CD4-positive, alpha-beta T cell treated with Interleukin-4 for 1 hour (primary cell): Measurements from ENCODE around the gene DDA1.

ENCODE experiments used
- DNase-seq, 2 donors: peaks; one replicate each; pipeline ENCODE4 v3.0.0-alpha.2; 2020 to 2022

The DDA1 gene

DNA sequence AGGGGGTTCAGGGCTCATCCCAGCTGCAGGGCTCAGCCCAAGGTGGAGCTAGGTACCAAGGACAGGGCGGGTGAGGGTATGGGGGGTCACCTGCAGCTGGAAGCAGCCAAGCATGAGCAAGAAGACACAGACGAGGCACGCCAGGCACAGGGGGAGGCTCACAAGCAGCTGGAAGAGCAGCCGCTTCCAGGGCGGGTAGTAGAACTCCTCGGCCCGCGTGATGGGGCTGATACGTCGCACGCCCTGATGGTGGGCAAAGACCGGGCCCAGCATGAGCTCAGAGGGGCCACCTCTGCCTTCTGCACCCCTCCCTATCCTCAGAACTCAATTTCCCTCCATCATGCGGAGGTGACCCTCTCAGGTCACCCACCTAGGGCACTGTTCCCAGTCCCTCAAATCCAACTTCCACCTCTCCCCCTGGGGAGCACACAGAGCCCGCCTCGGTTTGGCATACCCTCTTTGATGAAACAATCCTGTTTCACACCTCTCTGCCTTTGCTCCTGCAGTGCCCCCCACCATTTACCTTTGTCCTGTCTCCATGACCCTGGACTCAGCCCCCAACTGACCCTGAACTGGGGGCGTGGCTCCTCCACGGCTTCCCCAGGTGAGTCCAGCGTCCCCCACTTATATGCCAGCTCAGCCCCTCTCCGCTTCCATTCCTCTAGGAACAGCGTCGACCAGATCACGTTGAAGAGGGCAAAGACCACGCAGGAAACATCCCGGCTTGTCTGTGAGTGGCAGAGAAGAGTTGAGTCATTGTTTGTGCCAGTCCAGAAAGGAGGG lies 21.1 kb downstream of the DDA1 start:
- no peak for DNase-seq

DNA sequence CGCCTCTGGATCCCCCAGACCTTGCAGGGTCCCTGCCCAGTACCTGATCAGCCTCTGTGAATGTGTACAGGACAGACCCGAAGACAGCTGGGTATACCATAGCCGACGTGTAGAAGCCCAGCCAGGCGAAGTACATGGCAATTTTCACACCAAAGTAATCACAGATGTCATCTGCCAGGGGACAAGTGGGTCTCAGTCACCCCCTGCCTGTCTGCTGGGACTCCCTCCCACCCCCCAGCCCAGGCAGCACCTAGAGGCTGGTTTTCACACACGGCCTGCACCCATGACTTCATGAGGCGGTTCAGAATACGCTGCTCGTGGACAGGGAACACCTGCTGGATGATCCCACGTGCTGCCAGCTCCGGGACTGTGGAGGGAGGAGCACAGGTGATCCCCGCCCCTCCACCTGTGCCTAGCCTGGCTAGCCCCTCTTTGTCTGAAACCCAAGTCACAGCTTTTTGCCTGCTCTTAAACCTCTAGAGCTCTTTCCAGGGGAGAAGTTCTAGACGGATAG lies 21.7 kb downstream of the DDA1 start:
- no peak for DNase-seq

DNA sequence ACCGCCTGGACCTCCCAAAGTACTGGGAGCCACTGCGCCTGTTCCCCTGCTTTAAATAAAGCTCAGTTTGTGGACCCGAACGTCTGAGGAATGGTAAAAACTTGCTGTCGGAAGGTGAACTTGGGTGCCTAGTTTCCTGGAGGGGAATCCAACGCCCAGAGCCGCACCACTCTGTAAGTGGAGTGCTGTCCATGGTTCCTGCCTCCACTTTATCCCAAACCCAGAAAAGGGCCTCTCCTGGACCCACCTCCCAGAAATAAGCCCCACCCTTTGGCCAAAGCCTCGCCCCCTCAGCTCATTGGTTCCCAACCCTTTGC lies 23.0 kb downstream of the DDA1 start:
- DNase-seq: no peak

DNA sequence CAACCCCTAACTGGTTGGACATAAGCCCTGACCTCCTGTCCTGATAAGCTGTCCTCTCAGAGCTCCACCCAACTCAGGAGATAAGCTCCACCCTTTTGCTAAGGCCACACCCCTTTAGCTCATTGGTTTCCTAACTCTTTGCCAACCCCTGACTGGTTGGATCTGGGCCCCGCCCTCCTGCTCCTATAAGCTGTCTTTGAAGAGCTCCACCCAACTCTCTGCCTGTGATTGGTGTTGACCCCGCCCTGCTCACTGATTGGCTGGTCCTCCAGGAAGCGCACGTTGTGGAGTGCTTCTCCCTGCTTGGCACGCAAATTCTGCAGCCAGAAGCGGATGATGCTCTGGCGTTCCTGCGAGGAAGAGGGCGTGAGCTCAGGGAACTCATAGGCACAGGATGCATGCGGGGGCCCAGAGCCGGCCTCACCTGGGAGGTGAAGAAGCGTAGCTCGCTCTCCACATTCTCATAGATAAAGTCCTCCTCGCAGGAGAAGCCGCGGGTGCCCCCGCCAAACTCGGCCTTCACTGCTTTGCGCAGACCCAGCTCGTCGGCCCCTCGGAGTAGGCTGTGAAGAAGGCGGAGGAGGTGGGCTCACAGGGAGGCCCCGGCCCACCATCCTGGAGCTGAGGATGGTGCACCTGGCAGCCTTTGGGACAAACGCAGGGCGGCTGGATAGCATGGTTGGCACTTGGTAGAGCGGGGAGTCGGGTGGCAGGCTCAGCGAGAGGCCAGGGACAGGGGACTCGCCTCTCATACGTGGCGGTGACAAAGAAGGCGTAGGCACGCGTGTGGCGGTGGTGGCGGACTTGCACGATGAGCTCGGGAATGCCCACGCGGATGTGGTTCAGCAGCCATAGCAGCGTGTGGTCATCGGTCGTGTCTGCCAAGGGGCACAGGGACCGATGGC lies 23.6 kb downstream of the DDA1 start:
- DNase-seq: peak; percentile 55 to 63

DNA sequence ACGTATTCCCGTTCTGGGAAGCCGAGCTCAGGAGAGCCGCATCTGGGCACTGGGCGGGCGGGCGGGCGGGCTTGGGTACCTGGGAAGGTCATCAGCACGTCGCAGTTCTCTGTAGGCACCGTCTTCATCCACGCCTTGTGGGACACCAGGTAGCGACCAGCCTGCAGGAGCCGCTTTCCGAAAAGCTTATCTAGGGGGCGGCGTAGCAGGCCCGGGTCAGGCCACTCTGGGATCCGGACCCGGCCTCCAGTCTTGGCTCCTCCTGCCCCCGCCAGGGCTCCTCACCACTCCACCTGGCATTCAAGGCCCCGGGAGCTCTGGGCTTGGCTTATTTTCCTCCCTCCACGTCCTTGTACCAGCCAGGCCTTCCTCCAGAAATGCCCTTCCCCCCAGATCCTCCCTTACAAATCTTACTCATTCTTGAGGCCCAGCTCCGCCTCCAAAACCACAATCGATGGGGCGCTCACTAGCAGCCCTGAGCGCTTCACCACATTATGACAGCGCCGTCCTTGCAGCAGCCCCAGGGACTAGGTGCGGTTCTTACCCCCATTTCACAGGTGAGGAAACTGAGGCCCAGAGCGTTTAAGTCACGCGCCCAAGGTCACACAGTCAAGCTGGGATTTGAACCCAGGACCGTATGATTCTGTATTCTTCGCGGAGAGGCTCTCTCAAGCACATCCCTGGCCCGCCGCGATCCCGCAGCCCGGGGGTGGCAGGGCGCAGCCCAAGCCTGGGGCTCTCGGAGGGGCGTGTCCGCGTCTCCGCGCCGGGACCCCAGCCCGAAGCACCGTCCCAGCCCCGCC lies 24.4 kb downstream of the DDA1 start:
- DNase-seq: peak; percentile 72 to 75

DNA sequence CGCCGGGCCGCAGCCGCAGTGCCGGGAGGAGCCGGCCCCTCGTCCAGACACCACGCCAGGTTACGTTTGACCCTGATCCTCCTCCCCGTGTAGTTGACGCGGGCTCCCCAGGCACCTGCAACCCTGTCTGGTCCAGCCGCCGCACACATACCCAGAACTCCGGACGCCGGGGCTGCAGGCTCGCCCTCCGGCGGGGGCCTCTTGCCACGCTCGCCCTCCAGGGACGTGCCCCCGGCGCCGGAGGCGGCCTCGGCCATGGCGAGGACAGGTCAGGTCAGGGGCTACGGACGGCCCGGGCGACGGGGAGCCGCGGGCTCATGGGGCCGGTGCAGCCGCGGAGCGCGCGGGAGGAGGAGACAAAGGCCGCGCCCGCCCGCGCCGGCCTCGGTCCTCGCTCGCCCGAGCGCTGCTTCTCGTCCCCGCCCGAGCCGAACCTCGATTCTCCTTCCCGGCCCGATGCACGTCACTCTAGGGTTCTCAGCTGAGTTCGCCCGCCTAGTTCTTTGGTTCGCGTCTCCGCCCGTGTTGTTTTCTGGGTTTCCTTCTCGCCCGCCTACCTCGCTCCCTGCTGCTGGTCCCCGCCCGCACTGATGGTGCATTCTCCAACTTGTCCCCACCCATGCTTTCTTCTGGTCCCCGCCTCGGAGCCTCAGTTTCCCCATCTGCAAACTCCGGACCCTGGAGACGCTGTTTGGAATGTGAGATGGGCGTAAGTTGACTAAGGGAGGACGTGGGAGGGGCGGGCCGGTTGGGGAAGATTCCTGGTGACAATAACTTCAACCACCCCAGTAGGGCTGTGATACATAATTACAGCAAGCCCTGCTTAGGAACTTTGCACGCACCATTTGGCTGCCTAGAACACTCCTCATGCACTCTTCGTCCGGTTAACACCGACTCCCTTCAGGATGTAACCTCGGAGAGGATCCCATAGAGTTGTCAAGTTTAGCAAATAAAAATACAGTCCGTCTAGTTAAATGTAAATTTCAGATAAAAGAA lies 25.3 kb downstream of the DDA1 start, which contains the start of gene ANO8:
Gene ANO8, minus strand, starts transcription at position 442 of the 996 bp plus-strand sequence. Its CDS starts 185 bp downstream, at position 257.
- DNase-seq: peak; percentile 95 to 98

DNA sequence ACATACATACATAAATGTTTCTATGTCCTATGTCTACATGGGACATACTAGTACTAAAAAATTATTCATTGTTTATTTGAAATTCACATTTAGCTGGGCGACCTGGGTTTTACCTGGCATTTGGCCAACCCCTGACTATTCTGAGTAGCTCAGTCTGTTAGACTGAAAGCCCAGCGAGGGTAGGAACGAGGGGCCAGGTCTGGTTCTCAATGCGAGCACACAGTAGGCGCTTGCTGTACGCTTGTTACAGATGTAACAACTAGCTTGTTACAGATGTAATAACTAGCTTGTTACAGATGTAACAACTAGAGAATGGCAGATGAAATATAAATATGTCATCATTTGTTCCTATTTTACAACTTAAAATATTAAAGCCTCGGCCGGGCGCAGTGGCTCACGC lies 26.2 kb downstream of the DDA1 start:
- DNase-seq: no peak

DNA sequence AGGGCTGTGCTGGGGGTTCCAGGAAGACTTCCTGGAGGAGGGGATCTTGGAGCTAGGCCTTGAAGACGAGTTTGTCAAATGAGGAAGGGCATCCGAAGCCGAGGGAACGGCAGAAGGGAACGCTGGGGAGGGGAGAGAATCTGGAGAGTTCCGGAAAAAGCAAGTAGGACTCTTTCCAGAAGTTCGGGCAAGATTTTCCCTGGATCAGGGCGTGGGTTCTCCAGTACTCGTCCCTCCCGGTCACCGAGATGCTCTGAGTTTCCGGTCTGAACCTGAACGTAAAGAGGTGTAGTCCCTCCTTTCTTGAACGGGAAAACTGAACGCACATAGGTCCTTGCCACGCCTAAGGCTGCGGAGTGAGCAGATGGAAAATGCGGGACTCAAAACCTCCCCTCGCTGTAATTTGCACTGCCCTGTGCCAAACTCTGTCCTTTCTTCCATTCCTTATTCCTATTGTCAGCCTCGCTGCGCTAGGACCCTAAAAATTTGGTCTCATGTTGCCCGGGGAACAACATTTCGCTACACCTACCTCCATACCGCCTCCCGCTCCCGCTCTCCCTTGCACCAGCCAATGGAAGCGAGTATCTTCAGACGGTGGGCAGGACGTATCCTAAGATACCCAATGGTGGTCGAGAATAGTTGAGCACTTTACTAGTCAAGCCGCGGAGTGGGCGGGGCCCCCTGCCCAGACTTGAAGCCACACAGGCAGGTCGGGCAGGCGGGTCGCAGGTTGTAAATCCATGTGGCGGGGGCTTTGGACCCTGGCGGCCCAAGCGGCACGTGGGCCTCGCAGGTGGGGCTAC lies 27.7 kb downstream of the DDA1 start, which contains the start of gene GTPBP3:
Gene GTPBP3, plus strand, starts transcription at position 682 of the 803 bp plus-strand sequence. Its CDS starts 59 bp downstream, at position 741.
- peak; percentile 97 to 98 for DNase-seq

DNA sequence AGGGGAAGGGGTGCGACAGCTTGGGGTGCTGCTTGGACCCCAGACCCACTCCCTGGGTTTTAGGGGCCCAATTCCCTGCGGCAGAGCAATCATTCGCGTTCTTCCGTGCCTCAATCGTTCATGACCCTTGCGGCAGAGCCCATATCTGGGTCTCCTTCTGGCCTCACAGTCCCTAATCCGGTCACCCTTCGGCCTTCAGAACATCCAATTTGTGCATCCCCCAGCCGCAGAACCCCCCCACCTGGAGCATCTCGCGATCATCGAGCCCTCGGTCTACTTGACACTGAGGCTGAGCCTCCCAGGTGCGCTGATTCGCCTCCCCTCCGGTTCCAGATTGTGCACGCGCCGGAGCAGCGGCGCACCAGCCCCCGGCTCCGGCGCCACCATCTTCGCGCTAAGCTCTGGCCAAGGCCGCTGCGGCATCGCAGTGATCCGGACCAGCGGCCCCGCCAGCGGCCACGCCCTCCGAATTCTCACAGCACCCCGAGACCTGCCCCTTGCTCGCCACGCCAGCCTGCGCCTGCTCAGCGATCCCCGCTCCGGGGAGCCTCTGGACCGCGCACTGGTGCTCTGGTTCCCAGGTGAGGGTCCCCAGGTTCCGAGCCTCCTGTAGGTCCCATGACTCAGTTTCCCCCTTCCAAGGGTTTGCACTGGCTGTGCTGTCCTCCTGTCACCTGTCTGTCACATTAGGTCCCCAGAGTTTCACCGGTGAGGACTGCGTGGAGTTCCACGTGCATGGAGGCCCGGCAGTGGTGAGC lies 28.5 kb downstream of the DDA1 start:
- no peak for DNase-seq

DNA sequence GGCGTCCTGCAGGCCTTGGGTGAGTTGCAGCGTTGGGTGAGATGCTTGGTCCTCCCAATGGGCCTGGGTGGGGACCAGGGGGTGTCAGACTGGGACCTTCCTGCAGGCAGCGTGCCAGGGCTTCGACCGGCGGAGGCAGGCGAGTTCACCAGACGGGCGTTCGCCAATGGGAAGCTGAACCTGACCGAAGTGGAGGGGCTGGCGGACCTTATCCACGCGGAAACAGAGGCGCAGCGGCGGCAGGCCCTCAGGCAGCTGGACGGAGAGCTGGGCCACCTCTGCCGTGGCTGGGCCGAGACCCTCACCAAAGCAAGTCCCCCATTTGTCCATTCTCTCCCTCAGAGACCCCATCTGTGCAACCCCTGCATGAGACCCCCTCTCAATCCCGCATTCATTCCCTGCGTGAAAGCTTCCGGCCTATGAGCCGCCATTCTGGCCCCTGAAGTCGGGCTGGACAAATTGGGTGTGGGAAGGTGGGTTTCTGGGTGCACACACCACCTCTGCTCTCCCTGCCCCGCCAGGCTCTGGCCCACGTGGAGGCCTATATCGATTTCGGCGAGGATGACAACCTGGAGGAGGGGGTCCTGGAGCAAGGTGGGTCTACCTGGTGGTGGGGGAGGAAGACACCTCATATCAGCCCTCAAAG lies 29.2 kb downstream of the DDA1 start:
- no peak for DNase-seq

DNA sequence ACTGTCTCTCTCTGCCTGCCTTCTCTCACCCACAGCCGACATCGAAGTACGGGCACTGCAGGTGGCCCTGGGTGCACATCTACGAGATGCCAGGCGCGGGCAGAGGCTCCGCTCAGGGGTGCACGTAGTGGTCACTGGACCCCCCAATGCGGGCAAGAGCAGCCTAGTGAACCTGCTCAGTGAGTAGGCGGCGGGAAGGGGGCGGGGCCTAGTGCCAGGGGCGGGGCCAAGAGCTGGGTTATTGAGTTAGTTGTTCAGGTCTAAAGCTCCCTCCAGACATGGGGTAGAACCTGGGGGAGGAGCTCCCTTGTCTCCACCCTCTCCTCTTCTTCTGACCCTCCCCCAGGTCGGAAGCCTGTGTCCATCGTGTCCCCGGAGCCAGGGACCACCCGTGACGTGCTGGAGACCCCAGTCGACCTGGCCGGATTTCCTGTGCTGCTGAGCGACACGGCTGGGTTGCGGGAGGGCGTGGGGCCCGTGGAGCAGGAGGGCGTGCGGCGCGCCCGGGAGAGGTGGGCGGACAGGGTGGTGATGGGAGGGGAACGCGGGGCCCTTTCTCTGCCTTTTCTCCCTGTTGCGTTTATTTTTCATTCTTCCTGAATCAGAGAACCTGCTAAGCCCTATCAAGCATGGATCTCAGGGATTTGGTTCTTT lies 29.9 kb downstream of the DDA1 start:
- peak in 1 of 2 donors; percentile 46 for DNase-seq

DNA sequence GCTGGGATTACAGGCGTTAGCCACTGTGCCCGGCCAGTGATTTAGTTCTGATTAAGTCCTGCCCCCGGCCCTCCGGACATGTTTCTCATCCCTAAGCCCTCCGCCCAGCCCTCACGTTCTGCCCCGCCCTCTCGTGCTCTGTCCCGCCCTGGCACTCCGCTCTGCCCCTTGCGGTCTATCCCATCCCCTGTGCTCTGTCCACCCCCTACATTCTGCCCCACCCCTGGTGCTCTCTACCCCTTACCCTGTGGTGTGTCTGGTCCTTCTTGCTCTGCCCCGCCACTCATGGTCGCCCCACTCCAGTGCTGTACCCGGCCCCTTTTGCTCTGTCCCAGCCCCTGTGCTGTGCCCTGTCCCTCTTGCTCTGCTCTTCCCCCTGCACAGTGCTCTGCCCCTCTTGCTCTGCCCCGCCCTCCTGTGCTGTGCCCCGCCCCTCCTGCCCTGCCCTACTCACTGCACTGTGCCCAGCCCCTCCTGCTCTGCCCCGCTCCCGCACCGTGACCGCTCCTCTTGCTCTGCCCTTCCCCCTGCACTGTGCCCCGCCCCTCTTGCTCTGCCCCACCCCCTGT lies 31.0 kb downstream of the DDA1 start:
- DNase-seq: no peak

DNA sequence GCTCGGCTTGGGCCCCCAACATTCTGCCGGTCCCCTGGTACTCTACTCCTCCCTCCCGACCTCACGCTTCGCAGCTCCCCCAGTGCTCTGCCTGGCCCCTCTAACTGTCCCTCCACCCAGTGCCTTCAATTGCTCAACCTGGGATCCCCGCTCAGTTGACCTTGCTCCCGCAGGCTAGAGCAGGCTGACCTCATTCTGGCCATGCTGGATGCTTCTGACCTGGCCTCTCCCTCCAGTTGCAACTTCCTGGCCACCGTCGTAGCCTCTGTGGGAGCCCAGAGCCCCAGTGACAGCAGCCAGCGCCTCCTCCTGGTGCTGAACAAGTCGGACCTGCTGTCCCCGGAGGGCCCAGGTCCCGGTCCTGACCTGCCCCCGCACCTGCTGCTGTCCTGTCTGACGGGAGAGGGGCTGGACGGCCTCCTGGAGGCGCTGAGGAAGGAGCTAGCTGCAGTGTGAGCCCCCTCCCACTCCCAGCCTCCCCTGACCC lies 31.6 kb downstream of the DDA1 start:
- DNase-seq: no peak

DNA sequence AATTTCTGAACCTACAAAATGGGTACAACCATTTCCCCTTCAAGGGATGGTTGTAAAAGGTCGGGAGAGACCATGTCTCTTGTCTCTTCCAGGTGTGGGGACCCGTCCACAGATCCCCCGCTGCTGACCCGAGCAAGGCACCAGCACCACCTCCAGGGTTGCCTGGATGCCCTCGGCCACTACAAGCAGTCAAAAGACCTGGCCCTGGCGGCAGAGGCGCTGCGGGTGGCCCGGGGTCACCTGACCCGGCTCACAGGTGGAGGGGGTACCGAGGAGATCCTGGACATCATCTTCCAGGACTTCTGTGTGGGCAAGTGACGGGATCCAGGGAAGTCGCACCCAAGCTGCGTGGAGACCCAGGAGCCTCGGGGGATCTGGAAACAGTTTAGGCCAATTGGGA lies 32.0 kb downstream of the DDA1 start:
- DNase-seq: no peak

DNA sequence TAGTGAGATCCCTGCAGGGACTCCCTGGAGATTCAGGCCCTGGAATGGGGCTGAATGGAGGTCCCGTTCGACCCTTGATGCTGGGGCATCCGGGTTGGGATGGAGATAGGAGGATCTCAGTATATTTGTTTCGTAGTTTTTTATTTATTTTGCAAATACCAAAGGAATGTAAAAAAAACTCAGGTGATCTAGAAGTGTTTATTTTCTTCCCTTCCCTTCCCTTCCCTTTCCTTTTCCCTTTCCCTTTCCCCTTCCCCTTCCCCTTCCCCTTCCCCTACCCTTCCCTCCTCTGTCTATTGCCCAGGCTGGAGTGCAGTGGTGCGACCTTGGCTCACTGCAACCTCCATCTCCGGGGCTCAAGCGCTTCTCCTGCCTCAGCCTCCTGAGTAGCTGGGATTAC lies 32.5 kb downstream of the DDA1 start:
- no peak for DNase-seq

DNA sequence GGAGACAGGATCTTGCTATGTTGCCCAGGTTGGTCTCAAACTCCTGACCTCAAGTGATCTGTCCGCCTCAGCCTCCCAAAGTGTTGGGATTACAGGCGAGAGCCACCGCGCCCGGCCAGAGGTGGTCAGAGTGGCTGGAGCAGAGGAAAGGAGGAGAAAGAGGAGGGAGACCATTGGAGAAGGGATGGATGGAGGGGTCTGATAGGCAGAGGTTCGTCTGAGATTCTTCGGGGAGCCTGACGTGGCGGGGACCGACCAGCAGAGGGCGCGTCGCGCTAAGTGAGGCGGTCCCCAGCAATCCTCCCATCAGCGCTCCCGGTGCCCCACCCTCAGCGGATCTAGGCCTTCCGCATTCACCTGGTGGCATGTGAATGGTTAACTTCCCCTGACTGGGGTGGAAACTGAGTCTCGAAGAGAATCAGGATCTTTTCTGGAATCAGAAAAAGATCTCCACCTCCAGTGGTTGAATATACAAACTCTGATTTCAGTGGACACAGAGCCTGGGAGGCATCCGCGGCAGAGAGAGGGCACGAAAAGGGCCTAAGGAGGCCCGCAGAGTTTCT lies 36.8 kb downstream of the DDA1 start:
- peak; percentile 73 for DNase-seq

DNA sequence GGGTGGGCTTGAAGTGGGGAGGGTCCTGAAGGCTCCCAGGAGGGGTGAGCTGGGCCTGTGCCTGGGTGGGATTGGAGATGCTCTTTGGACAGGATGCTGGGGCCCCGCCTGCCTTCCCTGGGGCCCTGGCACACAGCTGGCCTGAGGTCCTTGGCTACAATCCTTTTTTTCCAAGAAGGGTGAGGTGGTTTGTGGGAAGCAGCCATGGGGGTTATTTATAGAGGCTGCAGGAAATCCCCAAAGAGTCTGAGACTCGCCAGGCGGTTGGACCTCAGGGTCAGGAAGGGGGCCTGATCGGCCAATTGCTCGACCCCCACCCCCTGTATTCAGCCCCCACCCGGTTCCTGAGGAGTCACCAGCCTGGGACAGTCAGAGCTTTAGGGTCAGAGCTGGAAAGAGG lies 38.0 kb downstream of the DDA1 start:
- DNase-seq: no peak

DNA sequence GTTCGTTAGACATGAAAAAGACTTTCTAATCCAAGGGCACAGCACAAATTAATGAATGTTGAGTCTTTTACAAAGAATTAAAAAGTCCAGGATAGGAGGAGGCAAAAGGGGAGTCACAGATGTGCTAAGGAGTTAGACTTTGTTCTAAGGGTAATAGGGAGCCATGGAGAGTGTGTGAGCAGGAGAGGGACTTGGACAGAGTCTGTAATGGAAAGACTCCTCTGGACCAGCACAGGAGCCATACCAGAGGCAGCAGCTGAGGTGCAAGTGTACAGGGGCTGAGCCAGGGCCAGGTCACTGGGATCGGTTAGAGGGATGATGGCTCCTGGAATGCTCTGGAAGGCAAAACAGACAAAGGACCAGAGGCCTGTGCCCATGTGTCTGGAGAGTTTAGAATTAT lies 38.5 kb downstream of the DDA1 start:
- DNase-seq: no peak
